GM23248 (cell line): Measurements from ENCODE around the gene SMYD3. TPM values are rescaled to one million over a fixed set of nuclear protein-coding genes. Genes with fewer than 3 reads are reported as not detected.

Experiments
- DNase-seq: peaks from one replicate; pipeline ENCODE4 v3.0.0-alpha.2; 2015
- H2AFZ ChIP-seq: fragments of 200-600 bp; sonication (generic); 2 replicates; pipeline ENCODE4 v1.6.1; 2016; ENCODE audit warnings: antibody characterized with exemption
- H3F3A ChIP-seq: fragments of 200-600 bp; sonication (generic); 2 replicates; pipeline ENCODE4 v1.6.1; 2016; ENCODE audit warnings: mild to moderate bottlenecking, antibody characterized with exemption, mixed run types; ENCODE audit not compliant: insufficient read depth
- H3K27ac ChIP-seq: fragments of 200-600 bp; sonication (generic); 2 replicates; pipeline ENCODE4 v1.5.1; 2016; ENCODE audit warnings: mild to moderate bottlenecking
- H3K27me3 ChIP-seq: fragments of 200-600 bp; sonication (generic); replicated peaks from 2 replicates; pipeline ENCODE4 v1.6.1; 2016; ENCODE audit warnings: mild to moderate bottlenecking; ENCODE audit not compliant: insufficient read depth
- H3K36me3 ChIP-seq: fragments of 200-600 bp; sonication (generic); 2 replicates; pipeline ENCODE4 v1.6.1; 2016; ENCODE audit warnings: low read depth, mild to moderate bottlenecking
- H3K4me1 ChIP-seq: fragments of 200-600 bp; sonication (generic); 2 replicates; pipeline ENCODE4 v1.6.1; 2016; ENCODE audit warnings: mild to moderate bottlenecking; ENCODE audit not compliant: insufficient read depth
- H3K4me2 ChIP-seq: fragments of 200-600 bp; sonication (generic); one replicate; pipeline ENCODE4 v1.6.1; 2016; ENCODE audit warnings: mild to moderate bottlenecking; ENCODE audit not compliant: unreplicated experiment
- H3K4me3 ChIP-seq: fragments of 200-600 bp; sonication (generic); 2 replicates; pipeline ENCODE4 v1.5.1; 2016; ENCODE audit warnings: mild to moderate bottlenecking
- H3K79me2 ChIP-seq: fragments of 200-600 bp; sonication (generic); 2 replicates; pipeline ENCODE4 v1.6.1; 2016; ENCODE audit warnings: mild to moderate bottlenecking; ENCODE audit not compliant: insufficient read depth
- H3K9ac ChIP-seq: fragments of 200-600 bp; sonication (generic); 2 replicates; pipeline ENCODE4 v1.6.1; 2016; ENCODE audit warnings: mild to moderate bottlenecking
- H3K9me2 ChIP-seq: fragments of 200-600 bp; sonication (generic); 2 replicates; pipeline ENCODE4 v1.6.1; 2016; ENCODE audit warnings: mixed run types, mild to moderate bottlenecking, moderate library complexity; ENCODE audit not compliant: insufficient read depth
- H3K9me3 ChIP-seq: fragments of 200-600 bp; sonication (generic); one replicate; pipeline ENCODE4 v1.6.1; 2017; ENCODE audit warnings: low read depth
- H4K20me1 ChIP-seq: fragments of 200-600 bp; sonication (generic); 2 replicates; pipeline ENCODE4 v1.6.0; 2016; ENCODE audit not compliant: insufficient read depth
- EZH2 ChIP-seq: fragments of 200-600 bp; sonication (generic); IDR thresholded peaks from 2 replicates; pipeline ENCODE4 v1.6.1; 2018; ENCODE audit warnings: antibody characterized with exemption, mild to moderate bottlenecking; ENCODE audit not compliant: insufficient read depth, poor library complexity, severe bottlenecking
- EZH2phosphoT487 ChIP-seq: fragments of 200-600 bp; sonication (generic); IDR thresholded peaks from 2 replicates; pipeline ENCODE4 v1.6.1; 2018; ENCODE audit warnings: antibody characterized with exemption, moderate library complexity, mild to moderate bottlenecking, low read depth; ENCODE audit not compliant: insufficient read depth
- whole genome bisulfite sequencing, 2 experiments: methylation state at CpG; one replicate each; pipeline ENCODE4 v1.1.6; 2015 to 2017; ENCODE audit warnings: low lambda C conversion rate in 2 of 2, low coverage in 1 of 2; ENCODE audit errors: missing lambda C conversion rate in 2 of 2; 5-methylcytosine and 5-hydroxymethylcytosine counted together
- in situ Hi-C: fragments of 300-500 bp; cut with MboI; formaldehyde crosslinking; loops from 2 replicates; pipeline ENCODE4 v1.15.0; 2020
- polyA plus RNA-seq: library from polyadenylated mRNA; unstranded; fragments of >200 nt; fragmentation: Nextera tagmentation; extraction: Ambion mirVana; gene quantifications from 2 replicates; pipeline ENCODE4 v1.2.1, GENCODE V29; 2016
- total RNA-seq: library from RNA; depleted of rRNA; stranded (reverse); fragments of >200 nt; shearing (Covaris generic); gene quantifications from 2 replicates; pipeline ENCODE4 v1.2.3, GENCODE V29; 2014

Gene SMYD3
- total and polyA plus RNA-seq, 2 experiments from 2014 or later, result 32.1 to 44.8 TPM

DNA sequence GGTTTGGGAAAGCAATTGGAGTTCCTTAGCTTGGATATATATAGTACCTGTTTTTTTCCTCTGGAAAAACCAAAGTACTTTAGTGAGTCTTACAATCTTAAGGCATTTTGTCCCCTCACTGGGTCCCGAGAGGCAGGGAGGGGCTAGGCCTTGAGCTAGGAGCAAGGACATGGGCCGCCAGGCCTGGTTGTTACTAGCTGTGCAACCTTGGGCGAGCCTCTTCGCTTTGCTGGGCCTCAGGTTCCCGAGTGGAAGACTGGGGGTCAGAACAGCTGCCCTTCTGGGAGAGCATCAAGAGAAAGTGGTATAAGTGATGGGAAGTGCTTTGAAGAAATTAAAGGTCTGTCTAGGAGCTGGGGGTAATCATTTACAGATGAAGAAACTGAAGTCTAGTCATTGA, 799.1 kb downstream of the SMYD3 start:
- no peak overlapping the region for H3K9ac ChIP-seq
- H3K27ac ChIP-seq, result no peak overlapping the region
- H2AFZ ChIP-seq, result no peak overlapping the region
- no peaks in the 10 kb centered on the region; the same call in 1 of the 2 replicates for H3K9me2 ChIP-seq
- WGBS, 2 experiments, result 87 to 88% methylated on average over 5 of the region's 5 CpGs
- H3K36me3 ChIP-seq, result no peaks in the 10 kb centered on the region
- no peak overlapping the region for H3K4me3 ChIP-seq
- H3K27me3 ChIP-seq, result no peaks in the 10 kb centered on the region
- DNase-seq, result no peak
- no peaks in the 10 kb centered on the region for H3K79me2 ChIP-seq
- H3K9me3 ChIP-seq, result no peaks in the 10 kb centered on the region
- peaks cover 10% of the 10 kb centered on the region; the same call in 1 of the 2 replicates for H3K4me1 ChIP-seq
- H4K20me1 ChIP-seq, result no peaks in the 10 kb centered on the region
- in situ Hi-C loops, result no loop called here
- TF ChIP-seq EZH2, result no peak
- no peak for TF ChIP-seq EZH2phosphoT487
- no peak overlapping the region for H3K4me2 ChIP-seq
- H3F3A ChIP-seq, result 0 out of 2 replicates have a peak, but pooled peaks cover 2% of the 10 kb centered on the region

DNA sequence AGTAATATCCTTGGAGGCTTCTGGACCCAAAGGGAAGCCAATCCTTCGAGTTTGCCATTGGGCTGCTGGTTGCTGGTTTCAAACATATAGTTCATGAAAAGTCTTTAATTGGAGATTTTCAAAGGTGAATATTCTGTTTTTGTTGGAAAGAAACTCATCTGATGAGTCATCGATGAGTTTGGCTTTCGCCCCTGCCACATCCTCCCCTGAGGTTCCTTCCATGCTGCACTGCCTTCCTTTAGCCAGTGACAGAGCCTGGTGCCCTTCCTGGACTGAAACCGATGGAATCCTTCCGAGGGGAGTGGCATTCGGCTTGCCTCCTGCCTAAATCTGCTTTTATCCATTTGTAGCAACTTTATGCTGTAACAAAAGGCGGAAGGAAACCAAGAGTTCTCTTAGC, 802.3 kb downstream of the SMYD3 start:
- no peak overlapping the region for H2AFZ ChIP-seq
- no peak overlapping the region for H3K27ac ChIP-seq
- H3K4me3 ChIP-seq, result no peak overlapping the region
- TF ChIP-seq EZH2phosphoT487, result no peak
- TF ChIP-seq EZH2, result no peak
- no peaks in the 10 kb centered on the region for H3K79me2 ChIP-seq
- peak; percentile 65 for DNase-seq
- 0 out of 2 replicates have a peak, but pooled peaks cover 2% of the 10 kb centered on the region for H3F3A ChIP-seq
- in situ Hi-C loops, result no loop called here
- no peaks in the 10 kb centered on the region for H3K27me3 ChIP-seq
- no peak overlapping the region for H3K9ac ChIP-seq
- 0 out of 2 replicates have a peak, but pooled peaks cover 3% of the 10 kb centered on the region for H3K36me3 ChIP-seq
- 70 to 73% methylated on average over 7 of the region's 7 CpGs for WGBS, 2 experiments
- no peak overlapping the region for H3K4me2 ChIP-seq
- H3K4me1 ChIP-seq, result peaks cover 10% of the 10 kb centered on the region; the same call in 1 of the 2 replicates
- H4K20me1 ChIP-seq, result no peaks in the 10 kb centered on the region
- H3K9me2 ChIP-seq, result no peaks in the 10 kb centered on the region; the same call in 1 of the 2 replicates
- no peaks in the 10 kb centered on the region for H3K9me3 ChIP-seq

- TF ChIP-seq EZH2phosphoT487 (no peak), EZH2 (no peak)
- no peak overlapping the region for H3K4me3 ChIP-seq
- no peaks in the 10 kb centered on the region for H3K9me3 ChIP-seq
- no peaks in the 10 kb centered on the region for H3K79me2 ChIP-seq
- peaks cover 10% of the 10 kb centered on the region; the same call in 1 of the 2 replicates for H3K4me1 ChIP-seq
- H4K20me1 ChIP-seq, result no peaks in the 10 kb centered on the region
- H3K4me2 ChIP-seq, result no peak overlapping the region
- H3K27me3 ChIP-seq, result no peaks in the 10 kb centered on the region
- H3F3A ChIP-seq, result 0 out of 2 replicates have a peak, but pooled peaks cover 2% of the 10 kb centered on the region
- 0 out of 2 replicates have a peak, but pooled peaks cover 3% of the 10 kb centered on the region for H3K36me3 ChIP-seq
- H3K27ac ChIP-seq, result no peak overlapping the region
- no peak overlapping the region for H3K9ac ChIP-seq
- DNase-seq, result no peak
- no peaks in the 10 kb centered on the region; the same call in 1 of the 2 replicates for H3K9me2 ChIP-seq
- WGBS, 2 experiments, result 80 to 85% methylated on average over 6 of the region's 6 CpGs
- in situ Hi-C loops, result no loop called here
- H2AFZ ChIP-seq, result no peak overlapping the region
Observed at GRCh38 chr1:245704341-245704740, 802.7 kb downstream of the SMYD3 start.

- no peaks in the 10 kb centered on the region for H3K9me3 ChIP-seq
- no peaks in the 10 kb centered on the region; the same call in 1 of the 2 replicates for H3K9me2 ChIP-seq
- H3K4me2 ChIP-seq, result no peak overlapping the region
- H4K20me1 ChIP-seq, result no peaks in the 10 kb centered on the region
- H3K79me2 ChIP-seq, result no peaks in the 10 kb centered on the region
- H2AFZ ChIP-seq, result no peak overlapping the region
- H3K27me3 ChIP-seq, result no peaks in the 10 kb centered on the region
- H3F3A ChIP-seq, result 0 out of 2 replicates have a peak, but pooled peaks cover 2% of the 10 kb centered on the region
- peaks cover 10% of the 10 kb centered on the region; the same call in 1 of the 2 replicates for H3K4me1 ChIP-seq
- TF ChIP-seq EZH2 (no peak), EZH2phosphoT487 (no peak)
- 0 out of 2 replicates have a peak, but pooled peaks cover 3% of the 10 kb centered on the region for H3K36me3 ChIP-seq
- H3K27ac ChIP-seq, result no peak overlapping the region
- H3K4me3 ChIP-seq, result no peak overlapping the region
- 89 to 90% methylated on average over 12 to 13 of the region's 13 CpGs for WGBS, 2 experiments
- no peak overlapping the region for H3K9ac ChIP-seq
- in situ Hi-C loops, result no loop called here
- no peak for DNase-seq
Observed at GRCh38 chr1:245702346-245702745, 804.7 kb downstream of the SMYD3 start.
